Smooth muscle cell (in vitro differentiated cells): ENCODE data around the gene LUZP2. TPM values are rescaled to one million over a fixed set of nuclear protein-coding genes. Genes with fewer than 3 reads are reported as not detected.

ENCODE experiments used
- DNase-seq: peaks from one replicate; lab custom pipeline; 2025; ENCODE audit not compliant: unreplicated experiment; lab: John Stamatoyannopoulos, UW
- H2AFZ ChIP-seq: fragments of 200-600 bp; sonication (generic); 2 replicates; pipeline ENCODE4 v1.6.0; 2016; ENCODE audit warnings: antibody characterized with exemption, low read depth, mild to moderate bottlenecking
- H3F3A ChIP-seq: fragments of 200-600 bp; sonication (generic); 2 replicates; pipeline ENCODE4 v1.6.0; 2017; ENCODE audit warnings: antibody characterized with exemption, low read depth
- H3K27ac ChIP-seq: fragments of 200-600 bp; sonication (generic); 2 replicates; pipeline ENCODE4 v1.5.1; 2016; ENCODE audit warnings: low read depth, mild to moderate bottlenecking
- H3K27me3 ChIP-seq: fragments of 200-600 bp; sonication (generic); 2 replicates; pipeline ENCODE4 v1.6.1; 2016; ENCODE audit warnings: low read depth, mild to moderate bottlenecking
- H3K36me3 ChIP-seq: fragments of 200-600 bp; sonication (generic); 2 replicates; pipeline ENCODE4 v1.5.1; 2016; ENCODE audit warnings: low read depth
- H3K4me1 ChIP-seq: fragments of 200-600 bp; sonication (generic); 2 replicates; pipeline ENCODE4 v1.5.1; 2016; ENCODE audit warnings: low read depth
- H3K4me2 ChIP-seq: fragments of 200-600 bp; sonication (generic); 2 replicates; pipeline ENCODE4 v1.6.0; 2016; ENCODE audit warnings: mild to moderate bottlenecking
- H3K4me3 ChIP-seq: fragments of 200-600 bp; sonication (generic); 2 replicates; pipeline ENCODE4 v1.5.1; 2016; ENCODE audit warnings: mild to moderate bottlenecking
- H3K79me2 ChIP-seq: fragments of 200-600 bp; sonication (generic); 2 replicates; pipeline ENCODE4 v1.6.0; 2016; ENCODE audit warnings: low read depth, mild to moderate bottlenecking
- H3K9ac ChIP-seq: fragments of 200-600 bp; sonication (generic); 2 replicates; pipeline ENCODE4 v1.6.0; 2016; ENCODE audit warnings: low read depth
- H3K9me3 ChIP-seq: fragments of 200-600 bp; sonication (generic); replicated peaks from 2 replicates; pipeline ENCODE4 v1.5.1; 2016; ENCODE audit warnings: low read depth
- H4K20me1 ChIP-seq: fragments of 200-600 bp; sonication (generic); 2 replicates; pipeline ENCODE4 v1.6.0; 2016; ENCODE audit warnings: low read depth
- WGBS: methylation state at CpG from one replicate; pipeline ENCODE4 v1.1.7; 2016; ENCODE audit warnings: low lambda C conversion rate; 5-methylcytosine and 5-hydroxymethylcytosine counted together
- polyA plus RNA-seq: library from polyadenylated mRNA; unstranded; fragments of >200 nt; fragmentation: Nextera tagmentation; extraction: Ambion mirVana; gene quantifications from 2 replicates; pipeline ENCODE4 v1.2.1, GENCODE V29; 2016
- total RNA-seq: library from RNA; depleted of rRNA; stranded (reverse); fragments of >200 nt; gene quantifications from 2 replicates; pipeline ENCODE4 v1.2.3, GENCODE V29; 2014
- TF ChIP-seq, protein P1 (sequence below): fragments of 200-600 bp; sonication (generic); IDR thresholded peaks from 2 replicates; pipeline ENCODE4 v1.5.1; 2017; ENCODE audit warnings: borderline replicate concordance, mild to moderate bottlenecking, antibody characterized with exemption; ENCODE audit not compliant: insufficient read depth, poor library complexity, severe bottlenecking

The LUZP2 gene
- total and polyA plus RNA-seq, 2 experiments from 2014 or later = 1.1 to 1.3 TPM

DNA sequence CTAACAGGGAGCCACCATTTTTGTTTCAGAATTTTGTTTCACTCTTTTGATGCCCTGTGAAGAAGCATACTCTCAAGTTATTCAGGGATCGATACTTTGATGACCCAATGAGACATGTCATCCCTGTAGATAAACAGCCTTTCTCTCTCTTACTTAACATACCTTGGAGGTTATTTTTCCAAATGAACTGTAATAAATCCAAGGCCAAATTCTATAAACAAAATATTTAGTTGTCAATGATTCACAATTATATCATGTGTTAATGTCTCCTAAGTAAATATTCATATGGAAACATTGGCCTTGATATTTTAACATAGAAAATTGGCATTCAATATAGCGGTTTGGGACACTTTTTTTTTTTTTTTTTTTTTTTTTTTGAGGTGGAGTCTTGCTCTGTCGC, 97.5 kb downstream of the LUZP2 start:
- no peaks in the 10 kb centered on the region for H3K27me3 ChIP-seq
- no peak overlapping the region for H3K4me3 ChIP-seq
- DNase-seq = no peak
- no peaks in the 10 kb centered on the region for H3K9me3 ChIP-seq
- no peak overlapping the region for H3K9ac ChIP-seq
- no peak overlapping the region for H3K4me2 ChIP-seq
- H3K79me2 ChIP-seq = no peaks in the 10 kb centered on the region
- H3F3A ChIP-seq = no peaks in the 10 kb centered on the region
- H4K20me1 ChIP-seq = no peaks in the 10 kb centered on the region
- TF ChIP-seq, protein P1, sequence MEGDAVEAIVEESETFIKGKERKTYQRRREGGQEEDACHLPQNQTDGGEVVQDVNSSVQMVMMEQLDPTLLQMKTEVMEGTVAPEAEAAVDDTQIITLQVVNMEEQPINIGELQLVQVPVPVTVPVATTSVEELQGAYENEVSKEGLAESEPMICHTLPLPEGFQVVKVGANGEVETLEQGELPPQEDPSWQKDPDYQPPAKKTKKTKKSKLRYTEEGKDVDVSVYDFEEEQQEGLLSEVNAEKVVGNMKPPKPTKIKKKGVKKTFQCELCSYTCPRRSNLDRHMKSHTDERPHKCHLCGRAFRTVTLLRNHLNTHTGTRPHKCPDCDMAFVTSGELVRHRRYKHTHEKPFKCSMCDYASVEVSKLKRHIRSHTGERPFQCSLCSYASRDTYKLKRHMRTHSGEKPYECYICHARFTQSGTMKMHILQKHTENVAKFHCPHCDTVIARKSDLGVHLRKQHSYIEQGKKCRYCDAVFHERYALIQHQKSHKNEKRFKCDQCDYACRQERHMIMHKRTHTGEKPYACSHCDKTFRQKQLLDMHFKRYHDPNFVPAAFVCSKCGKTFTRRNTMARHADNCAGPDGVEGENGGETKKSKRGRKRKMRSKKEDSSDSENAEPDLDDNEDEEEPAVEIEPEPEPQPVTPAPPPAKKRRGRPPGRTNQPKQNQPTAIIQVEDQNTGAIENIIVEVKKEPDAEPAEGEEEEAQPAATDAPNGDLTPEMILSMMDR = no peak
- no peaks in the 10 kb centered on the region for H3K36me3 ChIP-seq
- H2AFZ ChIP-seq = no peak overlapping the region
- H3K27ac ChIP-seq = no peak overlapping the region
- H3K4me1 ChIP-seq = no peaks in the 10 kb centered on the region
- 98% methylated on average over 2 of the region's 3 CpGs for WGBS

DNA sequence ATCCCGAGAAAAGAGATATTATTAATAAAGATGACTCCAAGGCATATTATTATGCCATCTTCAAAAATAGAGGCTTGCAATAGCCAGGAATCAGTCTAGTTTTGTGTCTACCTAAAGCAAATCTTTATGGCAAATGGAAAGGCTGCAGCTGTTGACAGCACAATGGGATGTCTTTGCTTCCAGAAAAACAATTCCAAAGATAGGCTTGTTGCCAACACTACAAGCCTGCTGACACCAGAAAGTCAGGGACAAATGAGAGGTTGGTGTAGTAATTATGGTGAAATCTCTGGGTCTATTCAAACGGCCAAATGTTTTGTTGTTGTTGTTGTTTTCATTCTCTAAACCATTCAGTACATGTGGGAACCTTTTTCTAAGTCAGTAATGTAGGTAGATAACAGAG, 101.8 kb downstream of the LUZP2 start:
- TF ChIP-seq, protein P1 = no peak
- H3K9me3 ChIP-seq = no peaks in the 10 kb centered on the region
- H3K27ac ChIP-seq = no peak overlapping the region
- no peaks in the 10 kb centered on the region for H3K79me2 ChIP-seq
- no peaks in the 10 kb centered on the region for H4K20me1 ChIP-seq
- no peak overlapping the region for H3K4me3 ChIP-seq
- H3F3A ChIP-seq = no peaks in the 10 kb centered on the region
- H3K27me3 ChIP-seq = no peaks in the 10 kb centered on the region
- DNase-seq = no peak
- H2AFZ ChIP-seq = no peak overlapping the region
- H3K9ac ChIP-seq = no peak overlapping the region
- 68% methylated on average over 2 of the region's 2 CpGs for WGBS
- no peak overlapping the region for H3K4me2 ChIP-seq
- H3K36me3 ChIP-seq = no peaks in the 10 kb centered on the region
- no peaks in the 10 kb centered on the region for H3K4me1 ChIP-seq

DNA sequence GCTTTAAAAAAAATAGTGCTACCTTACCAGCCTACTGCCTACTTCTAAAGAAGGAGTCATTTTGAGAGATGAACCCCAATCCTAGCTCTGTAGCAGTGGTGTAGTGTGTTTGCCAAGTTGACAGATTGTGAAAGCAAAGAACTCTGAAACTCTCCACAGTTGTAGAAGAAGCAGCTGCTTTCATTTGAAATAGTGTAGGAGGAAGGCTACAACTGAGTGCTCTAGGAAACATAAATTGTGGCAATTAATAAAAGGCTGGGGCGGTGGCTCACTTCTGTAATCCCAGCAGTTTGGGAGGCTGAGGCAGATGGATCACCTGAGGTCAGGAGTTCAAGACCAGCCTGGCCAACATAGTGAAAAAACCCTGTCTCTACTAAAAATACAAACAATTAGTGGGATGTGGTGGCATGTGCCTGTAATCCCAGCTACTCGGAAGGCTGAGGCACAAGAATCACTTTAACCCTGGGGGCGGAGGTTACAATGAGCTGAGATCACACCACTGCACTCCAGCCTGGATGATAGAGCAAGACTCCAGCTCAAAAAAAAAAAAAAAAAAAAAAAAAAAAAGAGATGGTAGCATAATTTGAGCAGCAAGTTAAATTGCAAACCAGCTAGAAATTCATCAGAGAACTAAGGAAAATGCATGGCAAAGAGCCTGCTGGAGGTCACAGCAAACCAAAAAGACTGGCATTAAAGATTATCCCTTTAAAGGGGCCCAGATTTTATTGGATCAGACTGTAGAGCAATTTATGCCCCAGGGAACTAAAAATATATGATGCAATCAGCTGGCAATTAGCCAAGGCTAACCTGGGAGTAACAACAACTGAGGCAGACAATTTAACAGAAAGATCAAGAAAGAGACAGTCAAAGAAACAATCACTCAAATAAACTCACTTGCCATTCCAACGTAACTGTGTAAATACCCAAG, 112.6 kb downstream of the LUZP2 start:
- Histone ChIP-seq H4K20me1 (no peaks in the 10 kb centered on the region), H3K36me3 (no peaks in the 10 kb centered on the region), H3K27me3 (no peaks in the 10 kb centered on the region), H3K27ac (no peak overlapping the region), H3K9ac (no peak overlapping the region), H3K4me1 (no peaks in the 10 kb centered on the region), H3K4me2 (no peak overlapping the region), H3F3A (no peaks in the 10 kb centered on the region), H3K9me3 (no peaks in the 10 kb centered on the region), H3K4me3 (no peak overlapping the region), H2AFZ (no peak overlapping the region), H3K79me2 (no peaks in the 10 kb centered on the region)
- DNase-seq = no peak
- TF ChIP-seq, protein P1 = no peak
- 76% methylated on average over 4 of the region's 4 CpGs for WGBS
